HepG2 (cell line): ENCODE measurements around the gene MLX. TPM values are rescaled to one million over a fixed set of nuclear protein-coding genes. Genes with fewer than 3 reads are reported as not detected.
A peak's percentile ranks its signal among the peaks of the same experiment; 100 is the strongest.

Source experiments
- ATAC-seq: fragments of 200-7000 bp; cut with Tn5 transposase; 3 replicates; pipeline ENCODE4 v1.9.1; 2020; ENCODE audit warnings: mild to moderate bottlenecking, moderate library complexity
- BruUV-seq: library from RNA; stranded (reverse); fragments of 400-500 nt; replicated peaks from 2 replicates; lab custom pipeline; 2021; lab: Mats Ljungman, UMichigan
- CTCF ChIA-PET: fragments of 300-600 bp; formaldehyde crosslinking; extraction: SDS; loops from one replicate; lab custom pipeline; 2021; ENCODE audit warnings: low total read pairs, inconsistent platforms, low intra/inter-chr PET ratio; lab: Yijun Ruan, JAX
- POLR2A ChIA-PET: fragments of 350-600 bp; sonication (Branson Sonifier 250); formaldehyde crosslinking; loops from one replicate; lab custom pipeline; 2020; ENCODE audit warnings: antibody characterized with exemption, inconsistent platforms; lab: Yijun Ruan, JAX
- DNase-seq: peaks from one replicate; pipeline ENCODE4 v3.0.0-alpha.2; 2015; ENCODE audit warnings: low spot score
- FAIRE-seq: peaks from 3 replicates; lab custom pipeline; 2011; peaks lifted over from hg19 to GRCh38; lab: Jason Lieb, UNC
- H2AFZ ChIP-seq: one replicate; pipeline ENCODE4 v1.6.1; 2011; ENCODE audit warnings: low read length, inconsistent platforms
- H3K27ac ChIP-seq: fragments of 300-600 bp; 3 replicates; pipeline ENCODE4 v1.8.0; 2011; ENCODE audit warnings: mixed run types, mild to moderate bottlenecking, mixed read lengths, low read length, inconsistent platforms; ENCODE audit not compliant: insufficient read depth; ENCODE audit errors: extremely low read length
- H3K27me3 ChIP-seq, 2 experiments: fragments of 200-600 bp in 1 of 2; 2 replicates in 1 of 2; 3 replicates in 1 of 2; pipeline versions ENCODE4 v1.6.0 to v1.8.0; 2011; ENCODE audit warnings: low read length in 2 of 2, mild to moderate bottlenecking in 2 of 2, moderate library complexity in 2 of 2, inconsistent platforms in 1 of 2; ENCODE audit not compliant: insufficient read depth in 2 of 2, control insufficient read depth in 1 of 2
- H3K36me3 ChIP-seq, 2 experiments: fragments of 200-600 bp in 1 of 2; replicated peaks in 1 of 2; 2 replicates in 1 of 2; 3 replicates in 1 of 2; pipeline versions ENCODE4 v1.5.1 to v1.8.0; 2011; ENCODE audit warnings: low read length in 2 of 2, inconsistent platforms in 1 of 2; ENCODE audit not compliant: insufficient read depth in 2 of 2, control insufficient read depth in 1 of 2
- H3K4me1 ChIP-seq: 2 replicates; pipeline ENCODE4 v1.5.1; 2012; ENCODE audit warnings: low read length, inconsistent platforms; ENCODE audit not compliant: insufficient read depth
- H3K4me2 ChIP-seq: 2 replicates; pipeline ENCODE4 v1.6.0; 2011; ENCODE audit warnings: low read depth, low read length, inconsistent platforms
- H3K4me3 ChIP-seq, 3 experiments: fragments of 200-600 bp in 1 of 3; sonication (generic), shearing (Covaris generic) in 1 of 3; replicated peaks in 1 of 3; 2 replicates each; pipeline ENCODE4 v1.5.1; 2011 to 2016; ENCODE audit warnings: low read length in 3 of 3, inconsistent platforms in 2 of 3, low read depth in 2 of 3, mild to moderate bottlenecking in 2 of 3, control low read depth in 1 of 3, mixed read lengths in 1 of 3; ENCODE audit not compliant: insufficient read depth in 1 of 3
- H3K79me2 ChIP-seq: one replicate; pipeline ENCODE4 v1.6.1; 2011; ENCODE audit warnings: low read length, inconsistent platforms; ENCODE audit not compliant: insufficient read depth
- H3K9ac ChIP-seq: 2 replicates; pipeline ENCODE4 v1.6.0; 2011; ENCODE audit warnings: mild to moderate bottlenecking, low read depth, low read length, inconsistent platforms; ENCODE audit not compliant: insufficient read depth
- H3K9me3 ChIP-seq: 2 replicates; pipeline ENCODE4 v1.5.1; 2012; ENCODE audit warnings: mild to moderate bottlenecking, low read length
- H4K20me1 ChIP-seq: 2 replicates; pipeline ENCODE4 v1.6.0; 2011; ENCODE audit warnings: inconsistent platforms, mild to moderate bottlenecking, low read length, moderate library complexity; ENCODE audit not compliant: insufficient read depth
- AGO2 ChIP-seq: fragments of 200-400 bp; formaldehyde crosslinking; optimal IDR thresholded peaks from 2 replicates; pipeline ENCODE3; 2017; ENCODE audit warnings: mild to moderate bottlenecking, low read depth, low read length, moderate library complexity
- AKAP8 ChIP-seq: sonication (generic); formaldehyde crosslinking; IDR thresholded peaks from 2 replicates; pipeline ENCODE4 v1.5.1; 2020; ENCODE audit warnings: mild to moderate bottlenecking, missing genetic modification reagents
- KDM3A ChIP-seq: IDR thresholded peaks from 2 replicates; pipeline ENCODE4 v1.6.1; 2018; ENCODE audit warnings: low read depth, missing compliant biosample characterization
- MTA1 ChIP-seq: sonication (generic); formaldehyde crosslinking; IDR thresholded peaks from 2 replicates; pipeline ENCODE4 v1.4.0; 2020; ENCODE audit warnings: missing genetic modification reagents, mild to moderate bottlenecking, borderline replicate concordance
- NR2F6 ChIP-seq, 2 experiments: IDR thresholded peaks; 2 replicates each; pipeline ENCODE4 v1.6.1; 2016; ENCODE audit warnings: antibody characterized with exemption in 1 of 2, mild to moderate bottlenecking in 1 of 2
- ZNF451 ChIP-seq: sonication (generic); formaldehyde crosslinking; IDR thresholded peaks from 2 replicates; pipeline ENCODE4 v1.5.0; 2020; ENCODE audit warnings: mild to moderate bottlenecking, missing genetic modification reagents
- ZNF550 ChIP-seq: sonication (generic); formaldehyde crosslinking; IDR thresholded peaks from 2 replicates; pipeline ENCODE4 v1.4.0; 2020; ENCODE audit warnings: mild to moderate bottlenecking, missing genetic modification reagents, borderline replicate concordance
- ZNF670 ChIP-seq: sonication (generic); formaldehyde crosslinking; IDR thresholded peaks from 2 replicates; pipeline ENCODE4 v1.8.0; 2022; ENCODE audit warnings: mild to moderate bottlenecking, missing genetic modification reagents, borderline replicate concordance
- WGBS: methylation state at CpG from one replicate; pipeline ENCODE4 v1.1.6; 2017; ENCODE audit warnings: low lambda C conversion rate; 5-methylcytosine and 5-hydroxymethylcytosine counted together
- in situ Hi-C: cut with HindIII; loops from 2 replicates; pipeline ENCODE4 v1.10.0; 2017; ENCODE audit warnings: low pct_unique_long_range_greater_than_20kb; ENCODE audit not compliant: extremely low pct_ligation_motif_present
- intact Hi-C: fragments of 100-400 bp; cut with micrococcal nuclease; formaldehyde crosslinking; loops from one replicate; pipeline ENCODE4 v1.10.0; 2022; ENCODE audit not compliant: unreplicated experiment
- polyA plus RNA-seq, 8 experiments: library from polyadenylated mRNA; depleted of rRNA in 3 of 8; stranded (reverse) in 7 of 8; unstranded in 1 of 8; fragments of >200 nt; fragmentation: Illumina TruSeq in 4 of 8; extraction: Trizol in 4 of 8; gene quantifications; 2 replicates each; pipeline versions ENCODE4 v1.2.1 to v1.2.3, GENCODE V29; 2011 to 2016; ENCODE audit warnings: low read depth in 4 of 8, missing spikeins in 1 of 8, mixed read lengths in 1 of 8; ENCODE audit not compliant: insufficient read depth in 1 of 8
- total RNA-seq, 5 experiments: library from RNA; depleted of rRNA; stranded (reverse); fragments of >200 nt; fragmentation: Illumina TruSeq; extraction: Trizol; gene quantifications; 2 replicates each; pipeline ENCODE4 v1.2.3, GENCODE V29; 2016; ENCODE audit warnings: low read depth in 1 of 5
- TF ChIP-seq, protein P1 (sequence below), 2 experiments: fragments of 450-650 bp in 1 of 2; sonication (generic) in 1 of 2; formaldehyde crosslinking in 1 of 2; IDR thresholded peaks; 2 replicates each; pipeline versions ENCODE4 v1.6.1 to v1.8.0; 2016 to 2022; ENCODE audit warnings: antibody characterized with exemption in 1 of 2, mild to moderate bottlenecking in 1 of 2, missing genetic modification reagents in 1 of 2
- TF ChIP-seq, protein P2 (sequence below): sonication (generic); formaldehyde crosslinking; IDR thresholded peaks from 2 replicates; pipeline ENCODE4 v1.8.1; 2023; ENCODE audit warnings: missing genetic modification reagents, inconsistent platforms, borderline replicate concordance
- TF ChIP-seq, protein P3 (sequence below): sonication (generic); formaldehyde crosslinking; conservative IDR thresholded peaks from 2 replicates; pipeline ENCODE4 v1.4.0; 2020; ENCODE audit warnings: missing genetic modification reagents

MLX gene
- total and polyA plus RNA-seq, 2 of the 13 experiments (the other 11 are each of a cell fraction or from before 2014, with no cell fraction given) = 38.9 to 74.4 TPM

DNA sequence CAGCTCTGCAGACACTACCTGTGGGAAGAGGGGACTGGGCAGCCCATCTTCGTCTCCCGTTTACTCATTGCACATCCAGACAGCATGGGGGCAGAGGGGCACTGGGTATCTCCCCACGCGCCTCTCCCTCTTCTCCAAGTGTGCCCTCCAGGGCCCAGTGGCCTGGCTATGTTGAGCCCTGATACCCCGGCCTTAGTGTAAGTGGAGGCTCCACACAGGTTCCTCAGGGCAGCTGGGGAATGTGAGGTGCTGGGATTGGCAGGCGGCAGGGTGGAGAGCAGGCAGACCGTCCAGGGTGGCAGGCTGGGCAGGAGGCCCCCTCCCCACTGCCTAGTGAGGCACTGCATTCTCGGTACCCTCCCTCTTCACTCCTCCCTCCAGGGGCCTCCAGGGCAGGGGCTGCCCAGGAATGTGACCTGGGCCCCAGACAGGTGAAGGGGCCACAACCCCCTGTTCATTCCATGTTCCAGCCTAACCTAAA is 44.1 kb upstream of the MLX start:
- H3K79me2 ChIP-seq = no peaks in the 10 kb centered on the region
- DNase-seq = no peak
- peak overlapping the region in 1 of 3 experiments; percentile 22; a peak in 1 of 6 replicates for H3K4me3 ChIP-seq
- no peaks in the 10 kb centered on the region for H3K9me3 ChIP-seq
- BruUV-seq = no TSS peak
- H3K36me3 ChIP-seq = peaks cover 4 to 5% of the 10 kb centered on the region in 2 experiments; a peak in 3 of 5 replicates
- peak overlapping the region; percentile 71 for H3K27ac ChIP-seq
- H3K4me2 ChIP-seq = peak overlapping the region; percentile 47
- peaks cover 96% of the 10 kb centered on the region for H3K4me1 ChIP-seq
- H2AFZ ChIP-seq = no peak overlapping the region
- no peak for FAIRE-seq
- no peaks in the 10 kb centered on the region for H3K27me3 ChIP-seq
- peak overlapping the region; percentile 33 for H3K9ac ChIP-seq
- no peaks in the 10 kb centered on the region for H4K20me1 ChIP-seq
- in situ Hi-C loops (loop anchor here (5.0 kb wide), 1 partner anchor 201 kb away; no protein-coding TSS in a partner anchor), intact Hi-C loops (no loop called here)
- POLR2A ChIA-PET = interaction anchor here (0.5 to 1.8 kb wide), 10 partner anchors 8 to 688 kb away, joined by 3 to 15 read pairs (median 4); partner anchors contain the start of genes CAVIN1, NAGLU and STAT3
- no peak for ATAC-seq
- WGBS = 69% methylated on average over 7 of the region's 8 CpGs
- CTCF ChIA-PET = interaction anchor here (1.3 kb wide), 1 partner anchor 200 kb away, joined by 3 read pairs; no protein-coding TSS in a partner anchor
- TF ChIP-seq AKAP8 (CRISPR knock-in tag) (no peak), ZNF670 (CRISPR knock-in tag) (no peak), KDM3A (CRISPR knock-in tag) (no peak), NR2F6 (IDR thresholded peaks at IDR 0.05) (peak; percentile 56; the same call in 1 of the 2 replicates), NR2F6 (CRISPR knock-in tag; IDR thresholded peaks at IDR 0.05) (peak; percentile 39; the same call in 1 of the 2 replicates), ZNF550 (CRISPR knock-in tag) (0 out of 2 replicates have a peak, but pooled peaks have one; percentile 59), MTA1 (CRISPR knock-in tag) (no peak), ZNF451 (CRISPR knock-in tag) (0 out of 2 replicates have a peak, but pooled peaks have one; percentile 22), AGO2 (peak; percentile 70)
- TF ChIP-seq, protein P1, sequence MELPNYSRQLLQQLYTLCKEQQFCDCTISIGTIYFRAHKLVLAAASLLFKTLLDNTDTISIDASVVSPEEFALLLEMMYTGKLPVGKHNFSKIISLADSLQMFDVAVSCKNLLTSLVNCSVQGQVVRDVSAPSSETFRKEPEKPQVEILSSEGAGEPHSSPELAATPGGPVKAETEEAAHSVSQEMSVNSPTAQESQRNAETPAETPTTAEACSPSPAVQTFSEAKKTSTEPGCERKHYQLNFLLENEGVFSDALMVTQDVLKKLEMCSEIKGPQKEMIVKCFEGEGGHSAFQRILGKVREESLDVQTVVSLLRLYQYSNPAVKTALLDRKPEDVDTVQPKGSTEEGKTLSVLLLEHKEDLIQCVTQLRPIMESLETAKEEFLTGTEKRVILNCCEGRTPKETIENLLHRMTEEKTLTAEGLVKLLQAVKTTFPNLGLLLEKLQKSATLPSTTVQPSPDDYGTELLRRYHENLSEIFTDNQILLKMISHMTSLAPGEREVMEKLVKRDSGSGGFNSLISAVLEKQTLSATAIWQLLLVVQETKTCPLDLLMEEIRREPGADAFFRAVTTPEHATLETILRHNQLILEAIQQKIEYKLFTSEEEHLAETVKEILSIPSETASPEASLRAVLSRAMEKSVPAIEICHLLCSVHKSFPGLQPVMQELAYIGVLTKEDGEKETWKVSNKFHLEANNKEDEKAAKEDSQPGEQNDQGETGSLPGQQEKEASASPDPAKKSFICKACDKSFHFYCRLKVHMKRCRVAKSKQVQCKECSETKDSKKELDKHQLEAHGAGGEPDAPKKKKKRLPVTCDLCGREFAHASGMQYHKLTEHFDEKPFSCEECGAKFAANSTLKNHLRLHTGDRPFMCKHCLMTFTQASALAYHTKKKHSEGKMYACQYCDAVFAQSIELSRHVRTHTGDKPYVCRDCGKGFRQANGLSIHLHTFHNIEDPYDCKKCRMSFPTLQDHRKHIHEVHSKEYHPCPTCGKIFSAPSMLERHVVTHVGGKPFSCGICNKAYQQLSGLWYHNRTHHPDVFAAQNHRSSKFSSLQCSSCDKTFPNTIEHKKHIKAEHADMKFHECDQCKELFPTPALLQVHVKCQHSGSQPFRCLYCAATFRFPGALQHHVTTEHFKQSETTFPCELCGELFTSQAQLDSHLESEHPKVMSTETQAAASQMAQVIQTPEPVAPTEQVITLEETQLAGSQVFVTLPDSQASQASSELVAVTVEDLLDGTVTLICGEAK (IDR thresholded peaks at IDR 0.05) = no peak
- TF ChIP-seq, protein P1 (CRISPR knock-in tag; IDR thresholded peaks at IDR 0.05) = no peak
- TF ChIP-seq, protein P2, sequence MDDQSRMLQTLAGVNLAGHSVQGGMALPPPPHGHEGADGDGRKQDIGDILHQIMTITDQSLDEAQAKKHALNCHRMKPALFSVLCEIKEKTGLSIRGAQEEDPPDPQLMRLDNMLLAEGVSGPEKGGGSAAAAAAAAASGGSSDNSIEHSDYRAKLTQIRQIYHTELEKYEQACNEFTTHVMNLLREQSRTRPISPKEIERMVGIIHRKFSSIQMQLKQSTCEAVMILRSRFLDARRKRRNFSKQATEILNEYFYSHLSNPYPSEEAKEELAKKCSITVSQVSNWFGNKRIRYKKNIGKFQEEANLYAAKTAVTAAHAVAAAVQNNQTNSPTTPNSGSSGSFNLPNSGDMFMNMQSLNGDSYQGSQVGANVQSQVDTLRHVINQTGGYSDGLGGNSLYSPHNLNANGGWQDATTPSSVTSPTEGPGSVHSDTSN (CRISPR knock-in tag) = no peak
- TF ChIP-seq, protein P3, sequence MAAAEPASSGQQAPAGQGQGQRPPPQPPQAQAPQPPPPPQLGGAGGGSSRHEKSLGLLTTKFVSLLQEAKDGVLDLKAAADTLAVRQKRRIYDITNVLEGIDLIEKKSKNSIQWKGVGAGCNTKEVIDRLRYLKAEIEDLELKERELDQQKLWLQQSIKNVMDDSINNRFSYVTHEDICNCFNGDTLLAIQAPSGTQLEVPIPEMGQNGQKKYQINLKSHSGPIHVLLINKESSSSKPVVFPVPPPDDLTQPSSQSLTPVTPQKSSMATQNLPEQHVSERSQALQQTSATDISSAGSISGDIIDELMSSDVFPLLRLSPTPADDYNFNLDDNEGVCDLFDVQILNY (CRISPR knock-in tag) = no peak
